ENCODE measurements around the gene KIF22.

Gene KIF22

DNA sequence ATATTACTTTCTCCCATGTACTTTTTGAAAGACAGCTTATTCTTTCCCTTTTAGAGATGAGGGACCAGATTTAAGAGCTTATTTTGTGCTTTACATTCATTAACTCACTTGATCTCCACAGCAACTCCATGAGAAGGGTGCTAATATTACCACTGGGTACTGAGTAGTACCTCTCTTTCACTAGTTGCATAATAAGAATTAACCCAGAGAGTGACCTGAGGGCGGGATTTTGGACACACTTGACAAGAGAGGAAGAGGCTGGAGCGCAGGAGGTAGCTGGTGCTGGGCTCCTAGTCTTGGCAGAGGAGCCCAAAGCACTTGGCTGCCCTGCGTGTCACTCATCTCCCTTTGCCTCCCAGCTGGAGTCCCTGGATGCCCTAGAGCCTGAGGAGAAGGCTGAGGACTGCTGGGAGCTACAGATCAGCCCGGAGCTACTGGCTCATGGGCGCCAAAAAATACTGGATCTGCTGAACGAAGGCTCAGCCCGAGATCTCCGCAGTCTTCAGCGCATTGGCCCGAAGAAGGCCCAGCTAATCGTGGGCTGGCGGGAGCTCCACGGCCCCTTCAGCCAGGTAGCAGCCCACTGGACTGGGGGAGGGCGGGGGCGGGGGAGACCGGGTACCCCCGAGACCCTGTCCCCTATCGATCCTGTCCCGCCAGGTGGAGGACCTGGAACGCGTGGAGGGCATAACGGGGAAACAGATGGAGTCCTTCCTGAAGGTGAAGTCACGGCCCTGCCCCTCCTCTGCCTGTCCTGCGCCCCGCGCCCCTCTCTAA is 14.1 kb downstream of the KIF22 start:
- FAIRE-seq = no peak

DNA sequence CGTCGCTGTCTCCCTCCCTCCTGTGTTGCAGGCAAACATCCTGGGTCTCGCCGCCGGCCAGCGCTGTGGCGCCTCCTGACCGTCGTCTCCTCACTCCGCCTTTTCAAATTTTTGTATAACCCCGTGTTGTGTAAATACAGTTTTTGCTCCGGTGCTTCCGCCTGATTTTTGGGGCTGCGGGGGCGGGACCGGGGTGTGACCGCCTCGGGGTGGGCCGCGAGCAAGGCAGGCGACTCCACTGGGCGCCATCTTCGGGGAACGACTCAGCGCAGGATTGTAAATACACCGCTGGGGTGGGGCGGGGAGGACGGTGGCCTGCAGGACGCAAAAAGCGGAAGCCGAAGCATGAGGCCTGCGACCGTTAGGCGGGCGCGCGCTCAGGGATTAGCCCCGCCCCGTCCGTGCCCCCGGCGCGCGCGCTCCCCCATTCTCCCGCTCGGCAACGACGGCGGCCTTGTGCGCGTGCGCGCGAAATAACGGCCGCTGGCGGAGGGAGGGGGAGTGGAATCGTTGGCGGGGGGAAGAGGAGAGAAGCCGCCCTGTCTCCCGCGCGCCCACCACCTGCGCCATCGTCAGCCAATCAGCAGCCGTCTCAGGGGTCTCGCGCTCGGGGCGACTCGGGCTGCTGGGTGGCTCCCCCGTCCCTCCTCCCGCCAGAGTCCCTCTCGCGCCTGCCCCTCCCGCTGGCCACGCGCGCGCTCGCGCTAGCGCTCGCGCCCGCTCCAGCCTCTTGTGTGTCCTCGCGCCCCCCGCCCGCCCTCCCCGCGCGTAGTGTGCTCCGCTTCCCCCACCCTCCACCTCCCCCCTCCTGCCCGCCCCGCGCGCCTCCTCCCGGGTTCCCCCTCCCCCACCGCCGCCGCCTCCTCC is 14.9 kb downstream of the KIF22 start:
- FAIRE-seq = peak; percentile 41

DNA sequence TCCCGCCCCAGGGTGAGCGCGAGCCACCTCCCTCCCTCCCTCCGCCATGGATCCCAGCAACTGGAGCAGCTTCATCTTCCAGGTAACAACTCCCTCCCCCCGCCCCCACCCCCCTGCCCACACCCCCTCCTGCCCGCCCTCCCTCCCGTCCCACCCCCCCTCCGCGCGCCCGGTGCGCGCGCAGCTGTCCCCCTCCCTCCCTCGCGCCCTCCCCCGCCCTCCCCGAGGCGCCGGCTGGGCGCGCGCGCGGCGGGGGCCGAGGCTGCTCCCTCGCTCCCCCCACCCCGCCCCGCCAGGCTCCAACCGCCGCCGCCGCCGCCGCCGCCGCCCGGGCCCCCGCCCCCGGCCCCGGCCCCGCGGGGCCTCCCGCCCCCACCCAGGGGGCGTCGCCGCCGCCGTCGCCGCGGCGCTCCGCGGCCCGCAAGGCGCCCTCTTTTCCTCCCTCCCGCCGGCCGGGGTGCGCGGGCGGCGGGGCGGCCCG is 15.6 kb downstream of the KIF22 start, which contains the start of gene MAZ:
MAZ (plus strand) TSS at position 431 of the 481 bp plus-strand sequence. CDS start 173 bp downstream, outside the sequence.
- FAIRE-seq = no peak

DNA sequence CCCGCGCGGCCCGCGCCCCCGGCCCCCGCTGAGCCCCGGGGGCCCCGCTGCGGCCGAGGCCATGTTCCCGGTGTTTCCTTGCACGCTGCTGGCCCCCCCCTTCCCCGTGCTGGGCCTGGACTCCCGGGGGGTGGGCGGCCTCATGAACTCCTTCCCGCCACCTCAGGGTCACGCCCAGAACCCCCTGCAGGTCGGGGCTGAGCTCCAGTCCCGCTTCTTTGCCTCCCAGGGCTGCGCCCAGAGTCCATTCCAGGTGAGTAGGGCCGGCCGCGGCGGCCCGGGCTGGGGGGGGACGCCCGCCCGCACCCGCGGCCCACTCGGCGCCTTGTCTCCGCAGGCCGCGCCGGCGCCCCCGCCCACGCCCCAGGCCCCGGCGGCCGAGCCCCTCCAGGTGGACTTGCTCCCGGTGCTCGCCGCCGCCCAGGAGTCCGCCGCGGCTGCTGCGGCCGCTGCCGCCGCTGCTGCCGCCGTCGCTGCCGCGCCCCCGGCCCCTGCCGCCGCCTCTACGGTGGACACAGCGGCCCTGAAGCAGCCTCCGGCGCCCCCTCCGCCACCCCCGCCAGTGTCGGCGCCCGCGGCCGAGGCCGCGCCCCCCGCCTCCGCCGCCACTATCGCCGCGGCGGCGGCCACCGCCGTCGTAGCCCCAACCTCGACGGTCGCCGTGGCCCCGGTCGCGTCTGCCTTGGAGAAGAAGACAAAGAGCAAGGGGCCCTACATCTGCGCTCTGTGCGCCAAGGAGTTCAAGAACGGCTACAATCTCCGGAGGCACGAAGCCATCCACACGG is 16.3 kb downstream of the KIF22 start:
- FAIRE-seq = no peak

DNA sequence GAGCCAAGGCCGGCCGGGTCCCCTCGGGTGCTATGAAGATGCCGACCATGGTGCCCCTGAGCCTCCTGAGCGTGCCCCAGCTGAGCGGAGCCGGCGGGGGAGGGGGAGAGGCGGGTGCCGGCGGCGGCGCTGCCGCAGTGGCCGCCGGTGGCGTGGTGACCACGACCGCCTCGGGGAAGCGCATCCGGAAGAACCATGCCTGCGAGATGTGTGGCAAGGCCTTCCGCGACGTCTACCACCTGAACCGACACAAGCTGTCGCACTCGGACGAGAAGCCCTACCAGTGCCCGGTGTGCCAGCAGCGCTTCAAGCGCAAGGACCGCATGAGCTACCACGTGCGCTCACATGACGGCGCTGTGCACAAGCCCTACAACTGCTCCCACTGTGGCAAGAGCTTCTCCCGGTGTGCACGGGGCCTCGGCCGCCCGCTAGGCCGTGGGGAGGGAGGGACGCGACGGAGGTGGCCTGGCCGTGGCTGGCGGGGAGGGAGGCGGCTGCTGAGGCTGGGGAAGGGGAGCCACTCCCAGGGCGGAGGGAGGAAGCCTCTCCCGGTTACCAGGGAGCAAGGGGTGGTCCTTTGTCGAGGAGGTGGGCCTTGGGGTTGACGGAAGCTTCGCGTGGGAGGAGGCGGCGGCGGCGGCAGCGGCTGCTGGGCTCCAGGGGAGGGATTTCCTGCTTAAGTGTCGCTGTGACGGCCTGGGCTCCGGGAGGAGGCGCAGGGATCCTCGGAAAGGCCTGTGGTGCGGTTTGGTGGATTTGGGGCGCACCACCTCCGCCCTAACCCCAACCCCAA is 17.1 kb downstream of the KIF22 start:
- FAIRE-seq = peak; percentile 50

DNA sequence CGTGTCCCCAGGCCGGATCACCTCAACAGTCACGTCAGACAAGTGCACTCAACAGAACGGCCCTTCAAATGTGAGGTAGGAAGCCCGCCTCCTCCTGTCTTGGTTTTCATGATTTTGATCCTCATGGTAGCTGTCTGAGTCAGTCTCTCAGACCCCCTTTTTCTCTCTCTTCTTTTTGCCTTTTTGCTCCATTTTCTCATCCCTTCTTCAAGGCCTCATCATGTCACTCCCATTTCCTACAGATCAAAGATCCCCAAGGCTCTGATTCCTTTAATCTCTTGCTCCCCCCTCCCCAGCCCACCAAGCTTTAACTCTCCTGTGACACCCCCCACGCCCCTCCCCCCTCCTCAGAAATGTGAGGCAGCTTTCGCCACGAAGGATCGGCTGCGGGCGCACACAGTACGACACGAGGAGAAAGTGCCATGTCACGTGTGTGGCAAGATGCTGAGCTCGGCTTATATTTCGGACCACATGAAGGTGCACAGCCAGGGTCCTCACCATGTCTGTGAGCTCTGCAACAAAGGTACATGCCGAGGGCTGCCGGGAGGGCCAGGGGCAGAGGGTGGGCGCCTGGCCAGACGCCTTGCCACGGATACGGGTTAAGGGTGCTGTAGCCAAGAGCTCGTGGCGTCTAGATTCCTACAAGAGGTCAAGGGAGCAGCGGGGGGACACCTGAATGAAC is 17.8 kb downstream of the KIF22 start:
- no peak for FAIRE-seq

DNA sequence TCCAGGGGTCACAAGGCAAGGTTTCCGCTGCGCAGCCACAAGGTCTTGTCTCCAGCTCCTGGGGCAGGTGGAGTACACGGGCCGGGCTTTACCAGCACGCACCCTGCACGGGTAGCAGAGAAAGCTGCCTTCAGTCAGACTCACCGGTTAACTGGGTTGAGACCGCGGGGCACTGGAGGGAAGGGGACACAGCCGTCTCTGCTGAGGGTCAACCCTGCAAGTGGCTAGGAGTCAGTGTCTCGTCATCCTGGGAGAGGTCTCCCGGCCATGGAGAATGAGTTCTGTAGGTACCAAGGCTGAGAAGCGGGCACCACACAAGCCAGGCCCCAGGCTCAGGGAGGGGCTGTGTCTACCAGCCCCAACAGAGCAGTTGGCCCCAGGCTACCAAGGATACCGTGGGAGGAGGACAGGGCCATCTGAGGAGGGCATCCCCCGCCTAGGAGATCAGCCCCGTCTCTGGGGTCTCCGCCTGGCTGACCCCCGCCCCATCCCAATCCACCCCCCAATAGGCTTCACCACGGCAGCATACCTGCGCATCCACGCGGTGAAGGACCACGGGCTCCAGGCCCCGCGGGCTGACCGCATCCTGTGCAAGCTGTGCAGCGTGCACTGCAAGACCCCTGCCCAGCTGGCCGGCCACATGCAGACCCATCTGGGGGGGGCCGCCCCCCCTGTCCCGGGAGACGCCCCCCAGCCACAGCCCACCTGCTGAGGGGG is 18.6 kb downstream of the KIF22 start:
- FAIRE-seq = no peak

DNA sequence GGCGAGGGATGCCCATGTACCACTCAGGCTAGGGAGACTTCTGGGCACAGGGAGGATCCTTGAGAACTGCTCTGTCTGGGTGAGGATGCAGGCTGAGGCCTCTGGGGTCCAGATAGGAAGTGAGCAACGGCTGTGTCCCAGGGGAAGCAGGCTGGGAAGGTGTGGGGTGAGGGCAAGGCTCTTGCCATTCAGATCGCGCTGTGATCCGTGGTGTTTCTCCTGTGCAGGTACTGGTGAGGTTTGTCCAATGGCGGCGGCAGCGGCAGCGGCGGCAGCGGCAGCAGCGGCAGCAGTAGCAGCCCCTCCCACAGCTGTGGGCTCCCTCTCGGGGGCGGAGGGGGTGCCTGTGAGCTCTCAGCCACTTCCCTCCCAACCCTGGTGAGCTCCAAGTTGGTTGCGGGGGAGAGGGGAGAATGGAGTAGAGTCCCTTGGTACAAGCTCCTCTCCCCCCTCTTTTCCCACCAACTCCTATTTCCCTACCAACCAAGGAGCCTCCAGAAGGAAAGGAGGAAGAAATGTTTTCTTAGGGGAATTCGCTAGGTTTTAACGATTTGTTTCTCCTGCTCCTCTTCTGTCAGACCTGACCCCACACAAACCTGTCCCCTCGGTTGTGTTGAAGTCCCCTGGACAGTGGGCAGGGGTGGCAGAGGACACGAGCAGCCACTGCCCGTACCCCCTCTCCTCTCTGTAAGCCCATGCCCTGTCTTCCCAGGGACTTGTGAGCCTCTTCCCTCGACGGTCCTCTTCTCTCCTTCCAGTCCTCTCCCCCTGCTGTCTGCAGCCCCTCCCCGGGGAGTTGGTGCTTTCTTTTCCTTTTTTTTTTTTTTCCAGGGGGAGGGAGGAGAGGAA is 19.5 kb downstream of the KIF22 start:
- no peak for FAIRE-seq

DNA sequence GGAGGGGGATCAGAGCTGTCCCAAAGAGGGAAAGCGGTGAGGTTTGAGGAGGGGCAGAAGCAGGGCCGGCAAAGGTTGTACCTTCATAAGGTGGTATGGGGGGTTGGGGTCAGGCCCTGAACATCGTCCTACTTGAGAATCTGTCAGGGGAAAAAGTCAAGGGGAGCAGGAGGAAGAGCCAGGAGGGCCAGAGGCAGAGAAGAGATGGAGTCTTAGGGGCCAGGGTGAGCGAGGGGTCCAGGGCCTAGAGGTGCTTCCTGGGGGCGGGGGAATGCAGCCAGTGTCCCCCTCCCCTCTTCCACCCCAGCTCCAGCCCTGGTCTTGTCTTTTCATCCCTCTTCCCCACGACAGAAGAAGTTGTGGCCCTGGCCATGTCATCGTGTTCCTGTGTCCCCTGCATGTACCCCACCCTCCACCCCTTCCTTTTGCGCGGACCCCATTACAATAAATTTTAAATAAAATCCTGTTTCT is 20.2 kb downstream of the KIF22 start:
- no peak for FAIRE-seq

DNA sequence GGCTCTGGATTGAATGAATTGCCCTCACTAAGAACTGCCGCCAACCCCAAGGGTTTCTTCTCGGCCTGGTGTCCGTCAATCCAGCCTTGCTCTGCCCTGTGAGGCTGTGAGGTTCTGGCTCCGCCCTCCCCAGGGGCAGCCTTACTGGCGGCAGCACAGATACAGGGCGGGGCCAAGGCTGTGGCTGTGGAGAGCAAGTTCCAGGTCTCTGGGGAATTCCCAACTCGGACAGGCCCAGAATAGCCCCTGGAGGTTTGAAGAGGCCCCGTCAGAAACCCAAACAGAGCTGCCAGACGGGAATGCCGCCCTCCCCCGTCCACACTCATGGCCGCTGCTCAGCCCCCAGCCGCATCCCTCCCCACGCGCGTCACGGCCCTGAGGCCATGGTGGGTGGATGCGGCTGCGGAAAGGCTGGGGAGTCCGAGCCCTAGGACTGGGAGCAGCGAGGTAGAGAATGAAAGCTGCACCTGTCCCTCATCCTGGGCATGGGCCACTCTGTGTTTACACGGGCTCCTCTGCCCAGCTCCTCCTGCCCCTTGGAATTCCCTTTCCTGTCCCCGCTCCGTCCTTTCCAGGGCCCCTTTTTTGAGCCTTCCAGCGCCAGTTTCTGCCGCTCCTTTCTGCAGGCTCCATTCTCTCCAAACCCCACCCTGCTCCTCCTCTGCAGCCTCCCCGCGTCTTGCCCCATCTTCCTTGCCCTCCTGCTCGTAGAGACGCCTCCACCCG is 20.8 kb downstream of the KIF22 start:
- FAIRE-seq = peak; percentile 93

DNA sequence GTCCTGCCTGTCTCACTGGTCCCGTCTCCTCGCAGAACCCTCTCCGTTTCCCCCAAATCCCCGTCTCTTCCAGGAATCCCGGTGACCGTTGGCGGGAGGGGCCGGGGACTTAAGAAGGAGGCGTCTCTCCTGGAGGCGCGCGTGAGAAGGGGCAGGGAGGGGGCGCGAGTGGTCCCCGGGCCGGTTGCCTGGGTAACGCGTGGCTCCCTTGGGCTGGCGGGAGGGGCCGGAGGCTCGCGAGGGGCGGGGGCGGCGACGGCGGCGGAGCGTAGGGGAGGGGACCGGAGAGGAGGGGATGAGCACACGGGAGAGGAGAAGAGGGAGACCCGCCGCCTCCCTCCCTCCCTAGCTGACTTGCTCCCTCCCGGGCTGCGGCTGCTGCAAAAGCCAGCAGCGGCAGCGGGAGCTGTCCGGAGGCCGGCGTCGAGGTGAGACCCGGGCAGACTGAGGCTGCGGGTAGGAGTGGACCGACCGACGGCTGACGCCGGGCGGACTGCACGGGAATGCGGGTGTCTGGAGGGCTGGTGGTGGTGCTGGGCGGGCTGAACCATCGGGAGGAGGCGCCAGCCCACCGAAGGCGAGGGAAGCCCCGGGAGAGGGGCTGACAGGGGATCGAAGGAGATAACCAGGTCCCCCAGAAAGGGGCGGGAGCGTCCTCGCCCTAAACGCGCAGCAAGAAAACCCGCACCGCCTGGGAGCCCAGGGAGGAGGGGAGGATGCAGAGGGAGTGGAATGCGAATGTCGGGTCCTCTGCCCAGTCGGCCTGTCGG is 21.5 kb downstream of the KIF22 start, which contains the start of gene PRRT2:
PRRT2 (plus strand) TSS at position 298 of the 770 bp plus-strand sequence. CDS start 862 bp downstream, outside the sequence.
- no peak for FAIRE-seq

DNA sequence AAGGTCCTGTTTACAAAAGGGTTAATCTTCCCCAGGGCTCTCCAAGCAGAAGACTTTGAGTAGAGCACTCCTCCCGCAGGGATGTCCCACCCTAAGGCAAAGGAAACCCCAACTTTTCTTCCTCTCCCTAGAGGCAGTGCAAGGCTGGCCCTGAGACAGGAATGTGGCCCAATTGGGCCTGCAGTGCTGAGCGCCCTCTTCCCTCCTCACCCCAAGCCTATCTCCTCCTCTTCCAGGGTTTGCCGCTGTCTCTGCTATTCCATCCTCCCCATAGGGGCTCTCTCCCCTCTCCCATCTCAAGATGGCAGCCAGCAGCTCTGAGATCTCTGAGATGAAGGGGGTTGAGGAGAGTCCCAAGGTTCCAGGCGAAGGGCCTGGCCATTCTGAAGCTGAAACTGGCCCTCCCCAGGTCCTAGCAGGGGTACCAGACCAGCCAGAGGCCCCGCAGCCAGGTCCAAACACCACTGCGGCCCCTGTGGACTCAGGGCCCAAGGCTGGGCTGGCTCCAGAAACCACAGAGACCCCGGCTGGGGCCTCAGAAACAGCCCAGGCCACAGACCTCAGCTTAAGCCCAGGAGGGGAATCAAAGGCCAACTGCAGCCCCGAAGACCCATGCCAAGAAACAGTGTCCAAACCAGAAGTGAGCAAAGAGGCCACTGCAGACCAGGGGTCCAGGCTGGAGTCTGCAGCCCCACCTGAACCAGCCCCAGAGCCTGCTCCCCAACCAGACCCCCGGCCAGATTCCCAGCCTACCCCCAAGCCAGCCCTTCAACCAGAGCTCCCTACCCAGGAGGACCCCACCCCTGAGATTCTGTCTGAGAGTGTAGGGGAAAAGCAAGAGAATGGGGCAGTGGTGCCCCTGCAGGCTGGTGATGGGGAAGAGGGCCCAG is 22.4 kb downstream of the KIF22 start:
- no peak for FAIRE-seq

DNA sequence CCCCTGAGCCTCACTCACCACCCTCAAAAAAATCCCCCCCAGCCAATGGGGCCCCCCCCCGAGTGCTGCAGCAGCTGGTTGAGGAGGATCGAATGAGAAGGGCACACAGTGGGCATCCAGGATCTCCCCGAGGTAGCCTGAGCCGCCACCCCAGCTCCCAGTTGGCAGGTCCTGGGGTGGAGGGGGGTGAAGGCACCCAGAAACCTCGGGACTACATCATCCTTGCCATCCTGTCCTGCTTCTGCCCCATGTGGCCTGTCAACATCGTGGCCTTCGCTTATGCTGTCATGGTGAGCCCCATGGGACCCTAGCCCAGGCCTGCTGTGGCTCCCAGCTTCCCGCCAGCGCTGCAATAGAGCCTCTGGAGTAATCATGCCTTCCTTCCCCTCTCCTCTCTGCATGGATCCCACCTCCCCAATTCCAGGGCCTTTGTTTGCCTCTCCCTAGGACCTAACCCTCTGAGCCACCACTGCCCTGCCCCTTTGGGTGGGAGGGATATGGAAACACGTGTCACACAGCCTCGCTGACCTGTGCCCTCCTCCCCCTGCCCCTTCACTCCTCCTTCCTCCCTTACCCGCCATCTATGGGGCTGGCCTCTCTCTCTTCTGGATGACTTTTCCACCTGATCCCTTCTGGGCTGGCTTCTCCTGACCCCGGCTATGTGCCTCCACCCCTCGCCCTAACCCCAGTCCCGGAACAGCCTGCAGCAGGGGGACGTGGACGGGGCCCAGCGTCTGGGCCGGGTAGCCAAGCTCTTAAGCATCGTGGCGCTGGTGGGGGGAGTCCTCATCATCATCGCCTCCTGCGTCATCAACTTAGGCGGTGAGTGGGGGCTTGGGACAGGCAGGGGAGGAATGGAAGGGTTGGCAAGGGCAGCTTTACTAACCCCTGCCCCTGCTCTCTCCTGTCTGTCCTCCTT is 23.4 kb downstream of the KIF22 start:
- no peak for FAIRE-seq

DNA sequence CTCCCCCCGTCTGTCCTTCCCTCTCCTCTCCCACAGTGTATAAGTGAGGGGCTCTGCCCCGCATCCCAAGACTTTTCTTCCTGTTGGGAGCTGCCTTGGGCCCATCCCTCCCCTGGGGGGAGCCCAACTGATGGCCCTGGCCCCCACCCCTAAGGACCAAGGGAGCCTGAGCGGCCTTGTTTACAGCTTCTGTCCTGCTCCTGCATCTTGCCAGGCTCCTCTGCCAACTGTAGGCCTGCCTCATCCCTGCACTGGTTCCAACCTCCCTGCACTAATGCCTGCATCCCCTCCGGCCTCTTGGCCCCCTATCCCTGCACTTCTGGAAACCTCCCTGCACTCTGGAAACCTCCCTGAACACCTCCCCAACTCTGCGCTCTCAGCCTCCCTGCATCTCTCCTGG is 24.0 kb downstream of the KIF22 start:
- no peak for FAIRE-seq

DNA sequence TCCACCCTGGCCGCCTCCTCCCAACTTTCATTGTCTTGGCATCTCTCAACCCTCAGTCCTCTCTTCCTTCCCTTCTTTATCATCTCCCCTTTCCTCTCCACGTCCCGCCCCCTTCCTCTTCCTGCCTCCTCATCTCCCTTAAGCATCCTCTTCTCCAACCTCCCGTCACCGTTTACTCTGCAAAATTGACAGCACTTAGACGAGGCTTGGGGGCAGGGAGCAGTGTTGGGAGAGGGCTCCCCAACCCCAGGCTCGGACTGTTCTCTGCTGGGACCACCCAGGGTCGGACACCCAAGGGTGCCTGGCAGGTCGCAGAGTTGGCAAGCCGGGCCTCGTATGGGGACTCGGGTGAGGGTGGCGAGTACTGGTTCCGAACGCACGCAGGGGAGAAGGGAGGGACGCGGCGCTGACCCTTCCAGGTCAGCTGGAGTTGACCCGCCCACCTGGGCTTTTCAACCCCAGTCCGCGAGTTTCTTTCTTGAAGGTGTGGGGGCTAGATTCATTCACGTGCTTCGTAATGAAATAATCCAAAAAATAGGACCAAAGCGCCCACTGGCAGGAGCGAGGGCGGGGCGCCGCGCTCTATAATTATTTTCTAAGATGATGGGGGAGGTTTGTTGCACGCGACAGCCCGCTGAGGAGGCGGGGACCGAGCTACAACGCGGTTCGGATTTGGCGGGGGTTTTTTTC is 24.6 kb downstream of the KIF22 start:
- FAIRE-seq = no peak

Measured in endometrium (tissue), 2 donors.